PC-3 (cell line): ENCODE measurements around the gene HHAT.

Experiments
- CTCF ChIP-seq: fragments of 300-600 bp; sonication (generic); conservative IDR thresholded peaks from 2 replicates; pipeline ENCODE4 v1.5.1; 2017; ENCODE audit warnings: antibody characterized with exemption, low read depth, mild to moderate bottlenecking, low read length
- EZH2 ChIP-seq: fragments of 300-600 bp; sonication (generic); IDR thresholded peaks from one replicate; pipeline ENCODE4 v1.6.1; 2017; ENCODE audit warnings: antibody characterized with exemption, mild to moderate bottlenecking, low read length; ENCODE audit not compliant: unreplicated experiment
- EZH2phosphoT487 ChIP-seq: fragments of 300-600 bp; sonication (generic); IDR thresholded peaks from 2 replicates; pipeline ENCODE4 v1.6.1; 2018; ENCODE audit warnings: mild to moderate bottlenecking, antibody characterized with exemption, low read length, borderline replicate concordance

DNA sequence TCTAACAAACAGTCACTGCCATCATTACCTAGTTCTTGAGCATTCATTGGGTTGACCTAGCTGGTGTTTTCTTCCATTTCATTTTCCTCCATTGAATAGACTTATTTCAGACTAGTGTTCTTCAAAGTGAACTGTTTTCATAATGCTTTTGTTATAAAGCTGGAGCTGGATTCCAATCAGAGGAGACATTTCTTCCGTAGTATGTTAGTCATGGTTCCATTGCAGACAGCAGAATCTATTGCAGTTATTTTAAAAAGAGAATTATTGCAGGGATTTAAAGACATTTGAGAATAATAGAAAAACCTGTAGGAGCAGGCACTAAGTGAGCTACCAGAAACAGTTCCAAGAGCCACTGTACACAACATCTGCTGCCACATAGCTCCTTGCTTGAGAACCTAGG, 50.0 kb downstream of the HHAT start:
- TF ChIP-seq CTCF (no peak), EZH2 (no peak), EZH2phosphoT487 (no peak)
